Brain microvascular endothelial cell (primary cell): ENCODE measurements around the gene CFAP53.

Source experiments
- DNase-seq: peaks from one replicate; pipeline ENCODE4 v3.0.0-alpha.2; 2020
- H3K27ac ChIP-seq: fragments of 250-450 bp; sonication (Bioruptor Pico); 2 replicates; pipeline ENCODE4 v1.5.1; 2020; ENCODE audit warnings: mild to moderate bottlenecking, moderate library complexity
- H3K27me3 ChIP-seq: fragments of 250-450 bp; sonication (Bioruptor Pico); replicated peaks from 2 replicates; pipeline ENCODE4 v1.5.1; 2020; ENCODE audit warnings: mild to moderate bottlenecking
- H3K36me3 ChIP-seq: fragments of 250-450 bp; sonication (Bioruptor Pico); replicated peaks from 2 replicates; pipeline ENCODE4 v1.5.1; 2020; ENCODE audit warnings: mild to moderate bottlenecking
- H3K4me3 ChIP-seq: 2 replicates; pipeline ENCODE4 v1.5.1; 2011; ENCODE audit warnings: low read depth, mild to moderate bottlenecking, control low read depth, low read length, moderate library complexity
- in situ Hi-C: cut with HindIII; loops from 2 replicates; pipeline ENCODE4 v1.10.0; 2017; ENCODE audit warnings: low sequenced_read_pairs, low pct_ligation_motif_present
- TF ChIP-seq, protein P1 (sequence below): IDR thresholded peaks from 2 replicates; pipeline ENCODE4 v1.5.1; 2011; ENCODE audit warnings: low read depth, mild to moderate bottlenecking, moderate library complexity, low read length, control low read depth, inconsistent platforms; ENCODE audit errors: missing control alignments

The CFAP53 gene

DNA sequence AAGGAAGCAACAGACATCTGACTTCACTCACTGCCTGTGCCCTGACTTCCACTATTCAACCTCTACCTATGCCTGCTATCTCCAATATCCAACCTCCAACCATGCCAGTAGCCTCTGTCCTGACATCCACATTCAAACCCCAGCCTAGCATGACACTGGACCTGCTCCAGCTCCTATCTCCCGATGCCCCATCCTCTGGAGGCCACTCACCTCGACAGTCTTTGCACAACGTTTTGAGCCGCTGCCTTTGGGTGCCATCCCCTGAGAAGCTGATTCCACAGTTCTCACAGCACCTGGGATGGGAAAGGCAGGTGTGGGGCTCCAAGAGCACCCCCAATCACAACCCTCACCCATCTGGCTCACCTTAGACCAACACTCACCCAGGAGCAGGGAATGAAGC is 10.2 kb upstream of the CFAP53 start:
- no peak overlapping the region for H3K27ac ChIP-seq
- TF ChIP-seq, protein P1, sequence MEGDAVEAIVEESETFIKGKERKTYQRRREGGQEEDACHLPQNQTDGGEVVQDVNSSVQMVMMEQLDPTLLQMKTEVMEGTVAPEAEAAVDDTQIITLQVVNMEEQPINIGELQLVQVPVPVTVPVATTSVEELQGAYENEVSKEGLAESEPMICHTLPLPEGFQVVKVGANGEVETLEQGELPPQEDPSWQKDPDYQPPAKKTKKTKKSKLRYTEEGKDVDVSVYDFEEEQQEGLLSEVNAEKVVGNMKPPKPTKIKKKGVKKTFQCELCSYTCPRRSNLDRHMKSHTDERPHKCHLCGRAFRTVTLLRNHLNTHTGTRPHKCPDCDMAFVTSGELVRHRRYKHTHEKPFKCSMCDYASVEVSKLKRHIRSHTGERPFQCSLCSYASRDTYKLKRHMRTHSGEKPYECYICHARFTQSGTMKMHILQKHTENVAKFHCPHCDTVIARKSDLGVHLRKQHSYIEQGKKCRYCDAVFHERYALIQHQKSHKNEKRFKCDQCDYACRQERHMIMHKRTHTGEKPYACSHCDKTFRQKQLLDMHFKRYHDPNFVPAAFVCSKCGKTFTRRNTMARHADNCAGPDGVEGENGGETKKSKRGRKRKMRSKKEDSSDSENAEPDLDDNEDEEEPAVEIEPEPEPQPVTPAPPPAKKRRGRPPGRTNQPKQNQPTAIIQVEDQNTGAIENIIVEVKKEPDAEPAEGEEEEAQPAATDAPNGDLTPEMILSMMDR, result no peak
- H3K4me3 ChIP-seq, result no peak overlapping the region
- peaks cover 63% of the 10 kb centered on the region for H3K36me3 ChIP-seq
- H3K27me3 ChIP-seq, result no peaks in the 10 kb centered on the region
- in situ Hi-C loops, result no loop called here
- no peak for DNase-seq

DNA sequence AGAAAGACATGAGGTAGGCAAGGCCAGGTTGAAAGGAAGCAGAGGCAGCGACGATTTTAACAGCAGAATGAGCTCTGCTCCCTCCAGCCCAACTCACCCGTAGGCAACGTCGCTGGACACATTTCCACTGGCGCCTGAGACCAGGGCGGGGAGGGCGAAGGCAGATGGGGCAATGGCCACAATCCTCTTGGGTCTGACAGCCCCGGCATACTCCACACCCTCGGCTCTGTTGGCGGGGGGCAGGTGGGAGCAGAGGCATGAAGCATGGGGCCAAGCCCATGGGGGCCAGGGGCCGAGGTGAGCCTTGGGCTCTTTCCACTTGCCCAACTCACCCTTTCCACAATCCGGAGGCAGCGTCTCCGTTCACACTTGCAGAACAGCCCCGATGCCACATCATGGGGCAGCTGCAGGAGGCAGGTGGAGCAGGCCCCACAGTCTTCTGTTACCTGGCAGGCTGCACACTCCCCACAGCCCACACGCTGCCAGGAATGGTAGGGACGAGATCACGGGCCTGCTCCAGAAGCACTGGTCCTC is 9.3 kb upstream of the CFAP53 start:
- DNase-seq, result no peak
- in situ Hi-C loops, result no loop called here
- TF ChIP-seq, protein P1, result no peak
- Histone ChIP-seq H3K36me3 (peaks cover 69% of the 10 kb centered on the region), H3K27me3 (no peaks in the 10 kb centered on the region), H3K27ac (no peak overlapping the region), H3K4me3 (no peak overlapping the region)

DNA sequence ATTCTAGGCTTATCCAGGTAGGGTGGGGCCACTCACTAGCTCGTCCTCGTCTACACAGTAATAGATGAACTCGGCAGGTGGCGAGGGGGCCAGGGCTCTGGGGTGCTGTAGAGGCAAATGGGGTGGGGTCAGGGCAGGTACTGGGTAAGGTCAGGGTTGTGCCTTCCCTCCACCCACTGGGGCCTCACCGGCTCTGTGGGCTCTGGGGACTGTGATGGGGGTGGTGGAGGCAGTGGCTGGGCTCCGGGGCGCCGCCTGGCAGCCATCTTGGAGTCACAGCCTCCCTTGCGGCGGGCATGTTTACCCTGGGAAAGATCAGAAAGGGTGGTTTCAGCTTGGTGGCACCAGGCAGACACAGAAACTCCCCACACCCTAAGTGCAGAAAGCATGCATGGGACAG is 8.6 kb upstream of the CFAP53 start:
- no peak overlapping the region for H3K4me3 ChIP-seq
- no peak overlapping the region for H3K27ac ChIP-seq
- no peak for DNase-seq
- no peaks in the 10 kb centered on the region for H3K27me3 ChIP-seq
- in situ Hi-C loops, result no loop called here
- peaks cover 72% of the 10 kb centered on the region for H3K36me3 ChIP-seq
- TF ChIP-seq, protein P1, result no peak

DNA sequence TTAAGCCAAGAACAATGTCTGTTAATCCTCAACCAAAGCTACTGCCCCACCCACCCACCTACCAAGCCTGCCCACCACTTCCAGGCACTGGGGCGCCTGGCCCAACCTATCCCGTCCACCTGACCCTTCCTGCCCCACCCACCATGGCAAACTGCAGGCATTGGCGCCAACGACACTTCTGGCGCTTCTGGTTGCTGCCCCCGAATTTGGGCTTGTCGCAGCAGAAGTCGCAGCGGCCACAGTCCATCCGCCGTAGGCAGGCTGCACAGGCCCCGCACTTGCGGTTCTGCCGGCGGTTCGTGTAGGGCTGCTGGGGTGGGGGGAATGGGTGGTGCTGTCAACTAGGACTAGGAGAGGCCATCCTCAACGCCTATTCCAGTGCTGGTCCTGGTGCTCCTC is 7.7 kb upstream of the CFAP53 start:
- H3K36me3 ChIP-seq, result peaks cover 67% of the 10 kb centered on the region
- no peak overlapping the region for H3K27ac ChIP-seq
- no peaks in the 10 kb centered on the region for H3K27me3 ChIP-seq
- TF ChIP-seq, protein P1, result no peak
- in situ Hi-C loops, result no loop called here
- H3K4me3 ChIP-seq, result no peak overlapping the region
- DNase-seq, result no peak

DNA sequence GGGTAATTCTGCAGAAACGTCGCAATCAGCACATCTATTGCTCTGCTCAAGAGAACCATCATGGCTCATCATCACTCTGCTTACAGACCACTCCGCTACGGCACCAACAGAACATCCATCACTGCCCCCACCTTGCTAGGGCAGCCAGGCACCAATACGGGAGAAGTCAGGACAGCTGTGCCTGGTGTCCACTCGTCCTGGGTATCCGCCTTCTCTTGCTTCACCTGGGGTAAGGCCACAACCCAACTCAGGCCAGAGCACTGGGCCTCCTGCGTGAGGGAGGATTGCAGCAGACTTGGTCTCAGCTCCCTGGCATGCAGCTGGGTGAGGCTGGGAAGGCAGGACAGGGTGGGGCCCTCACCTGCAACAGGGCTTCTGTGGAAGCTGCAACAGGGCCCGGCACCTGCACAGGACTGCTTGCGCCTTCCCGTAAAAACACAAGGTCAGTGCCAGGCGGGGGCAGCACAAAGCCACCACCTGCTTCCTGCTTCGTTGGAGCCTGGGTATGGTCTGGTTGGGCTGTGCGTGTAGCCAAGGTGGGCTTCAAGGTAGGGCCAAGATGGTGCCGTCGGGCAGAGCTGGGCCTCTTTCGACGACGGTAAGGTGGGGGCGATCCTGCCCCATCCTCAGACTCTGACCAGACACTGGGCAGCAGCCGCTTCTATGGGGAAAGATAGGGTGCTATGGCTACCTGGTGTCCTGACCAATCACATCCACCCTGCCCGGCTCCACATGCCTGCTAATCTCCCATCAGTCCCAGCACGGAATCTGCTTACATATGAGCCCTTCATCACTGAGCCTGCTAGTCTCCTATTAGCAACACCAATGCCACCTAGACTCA is 7.1 kb upstream of the CFAP53 start:
- H3K27ac ChIP-seq, result no peak overlapping the region
- no peaks in the 10 kb centered on the region for H3K27me3 ChIP-seq
- TF ChIP-seq, protein P1, result no peak
- in situ Hi-C loops, result no loop called here
- DNase-seq, result no peak
- H3K36me3 ChIP-seq, result peaks cover 64% of the 10 kb centered on the region
- H3K4me3 ChIP-seq, result no peak overlapping the region
